GM19395 (cell line): Measurements from ENCODE around the gene TMEM178B.
"Not testable (repeated sequence)": the region's sequence is repeated elsewhere in the genome, so short reads cannot be mapped to it uniquely, and the experiment has no call there.

ENCODE experiments used
- ATAC-seq: cut with Tn5 transposase; IDR thresholded peaks from one replicate; pipeline ENCODE4 v1.9.1; 2021; ENCODE audit warnings: mild to moderate bottlenecking, moderate library complexity; ENCODE audit not compliant: unreplicated experiment

The TMEM178B gene

DNA sequence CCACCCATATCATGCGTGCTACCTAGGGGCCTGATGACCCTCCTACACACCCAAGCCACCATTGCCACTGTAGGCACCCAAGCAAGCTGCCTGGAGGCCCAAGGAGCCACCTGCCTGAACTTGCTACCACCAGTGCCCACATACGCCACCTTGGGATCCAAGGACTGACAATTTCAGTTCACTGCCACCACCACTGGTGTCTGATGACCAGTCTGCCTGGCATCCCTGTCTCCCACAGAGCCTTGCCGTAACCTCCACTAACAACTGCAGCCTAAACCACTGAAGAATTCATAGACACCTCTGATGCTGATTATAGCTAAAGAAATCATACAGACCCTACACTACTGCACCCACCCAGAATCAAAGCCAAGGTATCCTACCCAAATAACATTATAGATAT lies 58.8 kb downstream of the TMEM178B start:
- no peak for ATAC-seq

- ATAC-seq = no peak
Observed at GRCh38 chr7:141133646-141134045, 59.8 kb downstream of the TMEM178B start.

DNA sequence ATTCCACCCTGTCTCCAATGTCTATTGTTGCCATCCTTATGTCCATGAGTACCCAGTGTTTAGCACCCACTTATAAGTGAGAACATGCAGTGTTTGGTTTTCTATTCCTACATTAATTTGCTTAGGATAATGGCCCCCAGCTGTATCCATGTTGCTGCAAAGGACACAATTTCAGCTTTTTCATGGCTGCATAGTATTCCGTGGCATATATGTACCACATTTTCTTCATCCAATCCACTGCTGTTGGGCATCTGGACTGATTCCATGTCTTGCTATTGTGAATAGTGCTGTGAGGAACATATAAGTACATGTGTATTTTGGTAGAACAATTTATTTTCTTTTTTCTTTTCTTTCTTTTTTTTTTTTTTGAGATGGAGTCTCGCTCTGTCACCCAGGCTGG lies 68.2 kb downstream of the TMEM178B start:
- ATAC-seq = no peak

DNA sequence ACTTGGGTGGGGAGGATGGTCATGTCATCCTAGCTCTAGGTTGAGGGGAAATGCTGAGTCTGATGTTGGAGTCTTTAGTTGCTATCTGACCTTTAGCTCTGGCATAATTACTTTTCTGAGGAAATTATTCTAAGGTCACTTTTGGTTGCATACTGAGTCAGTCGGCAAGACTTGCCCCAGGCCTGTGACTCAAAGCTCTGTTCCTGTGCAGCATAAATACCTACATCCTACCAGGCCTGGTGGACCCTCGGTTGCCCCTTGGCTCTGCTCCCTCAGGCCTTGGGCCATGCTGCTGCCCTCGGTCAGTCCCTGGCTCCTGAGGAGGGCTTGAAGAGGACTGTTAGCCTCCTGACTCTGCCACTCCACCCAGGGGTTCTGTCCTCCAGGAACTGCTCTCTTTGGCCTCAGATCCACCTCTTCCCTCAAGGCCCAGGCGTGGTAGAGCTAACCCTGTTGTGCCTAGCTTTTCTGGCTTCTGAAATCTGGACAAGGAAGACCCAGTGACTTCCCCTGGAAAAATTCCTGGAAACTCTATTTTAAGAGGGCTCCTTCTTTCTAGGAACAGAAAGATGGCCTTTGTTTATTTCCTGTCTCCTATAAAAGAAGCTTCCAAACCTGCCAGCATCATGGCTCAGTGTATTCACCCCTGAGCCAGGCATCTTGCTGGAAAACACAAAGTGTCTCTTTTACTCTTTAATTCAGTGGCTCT lies 71.2 kb downstream of the TMEM178B start:
- no peak for ATAC-seq

DNA sequence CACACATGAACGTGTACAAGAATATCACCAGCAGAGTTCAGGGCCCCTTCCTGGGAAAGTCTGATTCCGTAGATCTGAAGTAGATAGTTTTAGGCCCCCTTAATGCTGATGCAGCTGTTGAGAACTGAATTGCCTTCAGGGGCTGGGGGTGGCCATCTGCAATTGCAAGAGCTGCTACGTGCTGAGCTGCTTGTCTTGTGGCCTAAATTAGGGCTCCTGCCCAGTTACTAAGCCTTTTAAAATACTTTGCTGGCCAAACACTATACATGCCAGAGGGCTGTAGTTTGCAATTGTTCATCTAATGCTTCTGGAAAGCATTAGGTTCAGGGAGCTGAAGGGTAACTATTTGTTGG lies 71.7 kb downstream of the TMEM178B start:
- ATAC-seq = no peak

- ATAC-seq = no peak
Observed at GRCh38 chr7:141147482-141147881, 73.6 kb downstream of the TMEM178B start.

DNA sequence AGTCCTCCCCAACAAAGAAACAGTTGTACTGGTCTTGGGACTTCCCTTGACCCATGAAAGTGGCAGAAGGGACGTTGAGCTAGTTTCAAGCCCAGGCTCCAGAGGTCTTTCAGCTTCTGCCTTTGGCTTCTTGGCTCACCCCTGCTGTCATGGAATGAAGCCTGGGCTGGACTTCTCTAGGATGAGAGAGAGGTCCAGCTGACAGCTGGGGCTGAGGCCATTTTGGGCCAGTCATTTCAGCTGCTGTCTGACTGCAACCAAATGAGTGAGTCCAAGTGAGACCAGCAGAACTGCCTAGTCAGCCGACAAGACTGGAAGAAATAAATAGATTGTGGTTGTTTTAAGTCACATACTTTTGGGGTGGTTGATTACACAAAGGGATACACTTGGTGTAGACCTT lies 76.6 kb downstream of the TMEM178B start:
- no peak for ATAC-seq

GRCh38 chr7:141151746-141152145 lies 77.9 kb downstream of the TMEM178B start:
- no peak for ATAC-seq

- ATAC-seq = no peak
Observed at GRCh38 chr7:141153231-141153630, 79.4 kb downstream of the TMEM178B start.

DNA sequence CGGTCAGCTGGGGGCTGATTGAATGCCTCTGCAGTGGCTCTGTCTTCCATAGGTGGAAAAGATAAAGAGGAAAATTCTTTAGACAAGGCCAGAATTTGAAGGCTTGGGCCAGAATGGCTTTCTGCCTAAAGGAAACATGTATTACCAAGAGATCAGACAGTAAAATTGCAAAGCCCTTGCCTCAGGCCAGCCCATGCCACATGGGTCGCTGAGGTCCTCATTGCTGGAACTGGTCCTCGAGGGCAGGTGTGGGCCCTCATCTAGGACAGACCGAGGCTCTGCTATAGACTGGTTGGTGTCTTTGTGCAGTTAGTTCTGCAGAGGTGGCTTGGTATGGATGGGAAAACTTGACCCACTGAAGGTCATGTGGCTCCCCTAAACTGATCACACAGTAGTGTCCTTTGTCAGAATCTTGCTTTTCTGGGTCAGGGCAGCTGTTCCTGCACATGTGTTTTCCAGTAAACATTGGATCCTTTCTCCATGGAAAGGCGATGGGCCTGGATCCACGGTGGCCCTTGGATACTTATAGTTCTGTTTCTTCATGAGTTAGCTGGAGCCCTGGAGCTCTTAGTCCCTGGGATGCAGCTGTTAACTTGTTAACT lies 80.4 kb downstream of the TMEM178B start:
- ATAC-seq = no peak

- no peak for ATAC-seq
Observed at GRCh38 chr7:141156407-141156806, 82.5 kb downstream of the TMEM178B start.

DNA sequence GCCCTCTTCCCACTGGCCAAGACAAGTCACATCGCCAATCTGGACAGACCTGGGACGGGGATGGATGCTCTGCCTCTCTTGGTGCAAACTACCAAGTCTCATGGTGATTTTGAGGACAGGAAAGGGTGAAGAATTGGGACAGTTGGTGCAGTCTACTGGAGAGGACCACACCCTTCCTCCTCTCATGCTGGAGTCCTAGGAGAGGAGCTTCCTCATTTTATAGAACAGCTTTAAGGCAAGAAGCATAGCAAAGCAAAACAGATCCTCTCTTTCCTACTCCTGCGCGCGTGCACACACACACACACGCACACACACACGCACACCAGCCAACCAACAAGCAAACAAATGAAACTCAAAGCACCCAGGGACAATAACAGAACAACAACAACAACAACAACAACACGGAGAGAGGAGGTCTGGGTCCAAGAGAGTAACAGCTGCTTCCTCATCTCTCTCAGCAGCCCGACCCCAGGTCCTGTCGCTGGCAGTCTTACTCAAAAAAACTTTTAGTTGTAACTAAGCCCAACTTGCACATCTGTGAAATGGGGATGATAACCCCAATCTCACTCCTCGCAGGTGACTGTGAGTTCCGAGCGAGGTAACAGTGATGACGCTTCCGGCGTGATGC lies 83.4 kb downstream of the TMEM178B start:
- no peak for ATAC-seq

- ATAC-seq = peak; percentile 72
Observed at GRCh38 chr7:141158561-141158960, 84.7 kb downstream of the TMEM178B start.

- no peak for ATAC-seq
Observed at GRCh38 chr7:141160246-141160860, 86.5 kb downstream of the TMEM178B start.

DNA sequence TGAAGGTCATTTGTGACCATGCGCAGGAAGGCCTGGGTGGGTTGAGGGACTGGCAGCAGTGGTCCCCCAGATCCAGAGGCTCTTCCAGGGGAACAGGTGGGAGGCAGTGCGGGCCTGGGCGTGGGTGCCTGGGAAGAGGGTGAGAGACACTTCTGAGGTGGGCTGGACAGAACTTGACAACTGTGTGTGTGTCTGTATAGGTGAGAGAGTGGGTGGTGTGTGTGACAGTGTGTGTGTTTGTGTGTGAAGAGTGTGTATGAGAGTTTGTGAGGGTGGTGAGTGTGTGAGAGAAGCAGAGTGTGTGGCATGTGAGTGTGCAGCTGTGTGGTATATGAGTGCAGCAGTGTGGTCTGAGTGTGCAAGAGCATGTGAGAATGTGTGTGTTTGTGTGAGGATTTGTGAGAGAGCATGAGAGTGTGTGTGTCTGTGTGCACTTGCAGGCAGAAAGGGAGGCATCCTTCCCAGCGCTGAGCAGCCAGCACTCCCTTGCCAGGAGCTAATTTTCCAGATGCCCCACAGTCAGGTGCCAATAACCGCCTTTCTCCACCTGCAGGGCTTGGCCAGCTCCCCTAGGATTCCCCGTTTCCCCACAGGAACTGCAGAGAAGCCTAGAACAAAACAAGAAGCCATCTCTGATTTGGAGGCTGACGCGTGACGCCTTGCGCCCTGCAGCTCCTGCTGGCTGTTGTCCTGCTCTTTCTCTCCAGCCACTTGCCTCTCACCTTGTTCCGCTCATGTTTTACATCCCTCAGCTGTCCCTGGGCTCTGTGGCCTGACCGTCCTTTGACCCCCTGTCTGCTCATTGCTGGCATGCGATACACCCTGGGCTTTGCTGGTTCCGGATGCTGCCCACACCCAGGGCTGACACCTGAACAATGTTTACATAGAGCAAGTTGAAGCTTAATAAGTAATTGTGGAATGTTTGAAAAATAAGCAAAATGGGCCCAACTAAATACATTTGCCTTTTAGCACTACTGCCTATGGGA lies 88.0 kb downstream of the TMEM178B start:
- no peak for ATAC-seq

GRCh38 chr7:141165521-141165920 lies 91.7 kb downstream of the TMEM178B start:
- ATAC-seq = no peak

- no peak for ATAC-seq
Observed at GRCh38 chr7:141166926-141167325, 93.1 kb downstream of the TMEM178B start.

- ATAC-seq = no peak
Observed at GRCh38 chr7:141167381-141167964, 93.6 kb downstream of the TMEM178B start.

DNA sequence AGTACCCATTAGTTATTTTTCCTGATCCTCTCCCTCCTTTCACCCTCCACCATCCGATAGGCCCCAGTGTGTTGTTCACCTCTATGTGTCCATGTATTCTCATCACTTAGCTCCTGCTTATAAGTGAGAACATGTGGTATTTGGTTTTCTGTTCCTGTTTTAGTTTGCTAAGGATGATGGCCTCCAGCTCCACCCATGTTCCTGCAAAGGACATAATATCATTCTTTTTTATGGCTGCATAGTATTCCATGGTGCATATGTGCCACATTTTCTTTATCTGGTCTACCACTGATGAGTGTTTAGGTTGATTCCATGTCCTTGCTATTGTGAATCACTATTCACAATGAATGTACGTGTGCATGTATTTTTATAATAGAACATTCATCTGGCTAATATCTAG lies 95.3 kb downstream of the TMEM178B start:
- not testable (repeated sequence) for ATAC-seq

- not testable (repeated sequence) for ATAC-seq
Observed at GRCh38 chr7:141175728-141176127, 101.9 kb downstream of the TMEM178B start.
